ENCODE data around the gene ZKSCAN3.
"Not testable (repeated sequence)": the region's sequence is repeated elsewhere in the genome, so short reads cannot be mapped to it uniquely, and the experiment has no call there.

The ZKSCAN3 gene

GRCh38 chr6:28373925-28374324 is 24.2 kb downstream of the ZKSCAN3 start:
- DNase-seq (ENCODE audit: low spot score), result no peak

GRCh38 chr6:28377879-28378278 is 28.1 kb downstream of the ZKSCAN3 start:
- DNase-seq (ENCODE audit: low spot score), result no peak

- DNase-seq (ENCODE audit: low spot score), result no peak
Observed at GRCh38 chr6:28378644-28379043, 28.9 kb downstream of the ZKSCAN3 start.

DNA sequence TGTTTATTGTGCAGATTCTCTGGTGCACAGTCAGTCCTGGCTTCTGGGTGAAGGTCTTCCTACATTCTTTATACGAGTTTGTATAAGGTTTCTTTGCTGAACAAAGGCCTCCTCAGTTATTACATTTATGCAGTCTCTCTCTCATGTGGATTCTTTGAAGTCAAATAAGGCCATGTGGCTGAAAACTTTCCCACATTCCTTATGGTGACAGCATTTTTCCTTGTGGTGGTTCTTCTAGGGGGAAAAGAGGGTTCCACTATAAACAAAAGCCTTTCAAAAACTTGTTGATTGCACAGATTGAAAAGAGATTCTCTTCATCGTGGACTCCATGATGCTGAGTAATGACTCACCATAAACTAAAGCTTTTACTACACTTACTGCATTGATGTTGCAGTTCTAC is 30.6 kb downstream of the ZKSCAN3 start:
- DNase-seq (ENCODE audit: low spot score), result no peak

GRCh38 chr6:28383235-28384142 is 33.7 kb downstream of the ZKSCAN3 start:
- peak; percentile 69 for DNase-seq (ENCODE audit: low spot score)

DNA sequence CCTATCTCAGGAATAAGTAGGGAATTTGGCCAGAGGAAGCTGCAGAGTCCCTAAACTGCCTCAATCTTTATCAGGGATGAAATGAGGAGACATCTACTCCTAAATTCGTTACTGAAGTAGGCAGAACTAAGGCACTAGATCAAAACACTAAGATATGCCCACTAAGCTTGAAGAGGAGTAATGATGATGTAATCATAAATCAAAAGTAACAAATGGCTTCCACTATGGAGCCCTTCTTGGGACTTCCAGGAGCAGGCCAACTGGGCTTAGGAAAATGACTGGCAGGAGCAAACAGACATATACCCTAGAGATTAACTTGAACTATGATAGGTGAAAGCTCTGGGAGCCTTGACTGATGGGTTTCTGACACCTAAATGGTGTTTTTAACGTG is 34.4 kb downstream of the ZKSCAN3 start:
- no peak for DNase-seq (ENCODE audit: low spot score)

DNA sequence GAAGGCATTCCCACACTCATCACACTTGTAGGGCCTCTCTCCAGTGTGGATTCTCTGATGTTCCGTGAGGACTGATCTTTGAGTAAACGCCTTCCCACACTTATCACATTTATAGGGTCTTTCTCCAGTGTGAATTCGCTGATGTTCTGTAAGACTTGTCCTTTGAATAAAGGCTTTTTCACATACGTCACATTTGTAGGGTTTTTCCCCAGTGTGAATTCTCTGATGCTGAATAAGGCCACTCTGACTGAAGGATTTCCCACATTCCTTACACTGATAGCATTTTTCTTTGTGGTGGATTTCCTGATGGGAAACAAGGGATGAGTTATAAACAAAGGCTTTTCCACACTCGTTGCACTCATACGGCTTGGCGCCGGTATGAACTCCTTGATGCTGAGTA is 40.9 kb downstream of the ZKSCAN3 start:
- no peak for DNase-seq (ENCODE audit: low spot score)

- DNase-seq (ENCODE audit: low spot score), result peak; percentile 29
Observed at GRCh38 chr6:28393912-28394662, 44.3 kb downstream of the ZKSCAN3 start.

DNA sequence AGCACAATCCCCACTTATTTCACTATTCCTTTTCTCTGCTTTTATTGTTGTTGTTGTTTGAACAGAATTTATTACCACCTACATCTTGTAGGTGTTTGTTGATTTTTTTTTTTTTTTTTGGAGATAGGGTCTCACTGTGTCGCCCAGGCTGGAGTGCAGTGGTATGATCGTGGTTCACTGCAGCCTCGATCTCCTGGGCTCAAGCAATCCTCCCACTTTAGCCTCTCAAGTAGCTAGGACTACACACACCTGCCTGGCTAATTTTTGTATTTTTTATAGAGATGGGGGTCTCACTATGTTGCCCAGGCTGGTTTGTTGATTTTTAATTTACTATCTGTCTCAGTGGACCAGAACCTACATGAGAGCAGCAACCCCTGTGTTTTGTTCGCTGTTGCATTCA is 46.2 kb downstream of the ZKSCAN3 start:
- DNase-seq (ENCODE audit: low spot score), result no peak

- peak; percentile 87 for DNase-seq (ENCODE audit: low spot score)
Observed at GRCh38 chr6:28399350-28400121, 49.8 kb downstream of the ZKSCAN3 start, which contains the start of gene ZSCAN12. ZSCAN12 (minus strand) TSS chr6:28399747; CDS start chr6:28398405, 1,342 bp downstream.

DNA sequence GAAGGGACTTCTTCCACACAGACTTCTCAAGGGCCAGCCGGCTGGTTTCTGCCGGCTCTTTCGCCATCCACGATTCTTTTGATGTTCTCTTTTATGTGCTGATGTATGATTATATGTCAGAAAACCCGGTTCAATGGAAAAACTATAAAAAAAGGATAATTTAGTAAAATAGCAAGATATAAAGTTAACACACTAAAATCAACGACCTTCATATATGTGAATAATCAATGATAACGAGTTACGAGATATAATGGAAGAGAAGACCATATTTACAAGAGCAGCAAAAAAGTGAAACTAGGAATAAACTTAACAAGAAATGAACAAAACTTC is 50.3 kb downstream of the ZKSCAN3 start:
- no peak for DNase-seq (ENCODE audit: low spot score)

GRCh38 chr6:28401172-28401571 is 51.4 kb downstream of the ZKSCAN3 start:
- DNase-seq (ENCODE audit: low spot score), result no peak

DNA sequence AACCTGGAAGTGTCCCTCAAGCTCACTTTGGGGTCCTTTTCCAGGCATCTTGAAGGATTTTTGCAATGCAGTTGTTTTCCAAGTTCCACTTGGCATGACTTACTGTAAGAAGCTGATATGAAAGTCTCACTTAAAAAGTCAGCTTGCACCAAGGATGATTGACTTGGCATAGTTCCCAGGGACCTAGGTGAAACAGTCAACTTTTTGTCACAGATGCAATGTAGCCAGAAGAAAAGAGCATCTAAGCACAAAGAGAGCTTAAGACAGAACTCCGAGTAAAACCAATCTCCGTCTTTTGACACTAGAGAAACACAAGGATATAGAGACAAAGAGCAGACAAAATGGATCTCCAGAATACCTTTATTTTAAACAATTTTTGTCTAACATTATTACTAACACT is 52.5 kb downstream of the ZKSCAN3 start:
- no peak for DNase-seq (ENCODE audit: low spot score)

DNA sequence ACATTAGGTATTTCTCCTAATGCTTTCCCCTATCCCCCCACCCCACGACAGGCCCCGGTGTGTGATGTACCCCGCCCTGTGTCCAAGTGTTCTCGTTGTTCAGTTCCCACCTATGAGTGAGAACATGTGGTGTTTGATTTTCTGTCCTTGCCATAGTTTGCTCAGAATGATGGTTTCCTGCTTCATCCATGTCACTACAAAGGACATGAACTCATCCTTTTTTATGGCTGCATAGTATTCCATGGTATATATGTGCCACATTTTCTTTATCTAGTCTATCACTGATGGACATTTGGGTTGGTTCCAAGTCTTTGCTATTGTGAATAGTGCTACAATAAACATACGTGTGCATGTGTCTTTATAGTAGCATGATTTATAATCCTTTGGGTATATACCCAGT is 54.2 kb downstream of the ZKSCAN3 start:
- DNase-seq (ENCODE audit: low spot score), result not testable (repeated sequence)

GRCh38 chr6:28407401-28407800 is 57.7 kb downstream of the ZKSCAN3 start:
- DNase-seq (ENCODE audit: low spot score), result no peak

- DNase-seq (ENCODE audit: low spot score), result no peak
Observed at GRCh38 chr6:28408076-28408802, 58.5 kb downstream of the ZKSCAN3 start.

- DNase-seq (ENCODE audit: low spot score), result no peak
Observed at GRCh38 chr6:28410767-28411166, 61.0 kb downstream of the ZKSCAN3 start.

- no peak for DNase-seq (ENCODE audit: low spot score)
Observed at GRCh38 chr6:28413681-28414080, 63.9 kb downstream of the ZKSCAN3 start.
